ENCODE measurements around the gene NRAP. TPM values are rescaled to one million over a fixed set of nuclear protein-coding genes. Genes with fewer than 3 reads are reported as not detected.

Gene NRAP
- total and polyA plus RNA-seq, 2 donors (not counting 3 experiments of a cell fraction or from before 2014, with no cell fraction given): not detected

GRCh38 chr10:113689057-113689456 lies 25.2 kb upstream of the NRAP start:
- Histone ChIP-seq H3K9me3 (replicated peaks; ENCODE audit: control insufficient read depth, insufficient read depth, low read length) (no peaks in the 10 kb centered on the region), H3K9me1 (replicated peaks; ENCODE audit: control insufficient read depth, extremely low read depth, insufficient read depth, low read length) (no peaks in the 10 kb centered on the region), H3K27ac (ENCODE audit: insufficient read depth, low read depth, low read length) (no peak overlapping the region), H3K4me2 (ENCODE audit: insufficient read depth, low read length) (no peak overlapping the region), H4K20me1 (replicated peaks; ENCODE audit: control insufficient read depth, extremely low read depth, insufficient read depth, low read length) (peaks cover 4% of the 10 kb centered on the region), H3K27me3 (ENCODE audit: control insufficient read depth in 2 of 2, insufficient read depth in 2 of 2, low read length in 2 of 2) (no peaks in the 10 kb centered on the region), H2AFZ (ENCODE audit: low read depth, low read length) (no peak overlapping the region), H3K36me3 (ENCODE audit: control insufficient read depth in 2 of 2, extremely low read depth in 1 of 2, insufficient read depth in 2 of 2, low read length in 2 of 2) (peaks cover 5 to 8% of the 10 kb centered on the region in 2 experiments), H3K4me3 (replicated peaks in 1 of 3; ENCODE audit: insufficient read depth in 1 of 3, low read depth in 1 of 3, low read length in 3 of 3) (no peak overlapping the region), H3K9ac (replicated peaks; ENCODE audit: extremely low read depth, insufficient read depth, low read length) (no peak overlapping the region), H3K79me2 (ENCODE audit: control insufficient read depth, insufficient read depth, low read length) (peaks cover 69% of the 10 kb centered on the region), H3K4me1 (ENCODE audit: control insufficient read depth, extremely low read depth, insufficient read depth, low read length) (no peaks in the 10 kb centered on the region)
- DNase-seq (ENCODE audit: low read depth, low spot score) (no peak), FAIRE-seq (no peak)
- dilution Hi-C loops (cut with MboI; ENCODE audit: extremely low pct_ligation_motif_present, low sequenced_read_pairs): no loop called here
- TF ChIP-seq, protein P1, sequence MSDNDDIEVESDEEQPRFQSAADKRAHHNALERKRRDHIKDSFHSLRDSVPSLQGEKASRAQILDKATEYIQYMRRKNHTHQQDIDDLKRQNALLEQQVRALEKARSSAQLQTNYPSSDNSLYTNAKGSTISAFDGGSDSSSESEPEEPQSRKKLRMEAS (IDR thresholded peaks at IDR 0.05; ENCODE audit: insufficient read depth, insufficient read length): no peak
- no peak for TF ChIP-seq GATA2 (IDR thresholded peaks at IDR 0.05; ENCODE audit: insufficient read depth, insufficient read length, low read depth, low read length)
- no peak for TF ChIP-seq EZH2 (IDR thresholded peaks at IDR 0.05; ENCODE audit: borderline replicate concordance, low read depth, low read length, severe bottlenecking)
- no peak for TF ChIP-seq CTCF (IDR thresholded peaks at IDR 0.05; ENCODE audit: extremely low read depth in 1 of 2, insufficient read depth in 1 of 2, low read depth in 1 of 2, low read length in 2 of 2)
- TF ChIP-seq POLR2A (IDR thresholded peaks at IDR 0.05; ENCODE audit: low read depth, low read length): no peak
- no peak for TF ChIP-seq POLR2AphosphoS5 (IDR thresholded peaks at IDR 0.05; ENCODE audit: insufficient read depth, low read depth, low read length)
- TF ChIP-seq JUN (IDR thresholded peaks at IDR 0.05; ENCODE audit: borderline replicate concordance, insufficient read depth, insufficient read length, low read depth): no peak
- no peak for TF ChIP-seq MYC (IDR thresholded peaks at IDR 0.05; ENCODE audit: low read depth, low read length)
- no peak for TF ChIP-seq FOS (IDR thresholded peaks at IDR 0.05; ENCODE audit: borderline replicate concordance, insufficient read depth, low read length)
- POLR2A ChIA-PET: no interaction called here
- intact Hi-C loops (cut with micrococcal nuclease): no loop called here
- CTCF ChIA-PET: no interaction called here
- no TSS peak for BruUV-seq (replicated peaks)

Data from endothelial cell of umbilical vein (primary cell).